HG03469 (cell line): ENCODE measurements around the gene PGBD5.

Experiments
- ATAC-seq: cut with Tn5 transposase; IDR thresholded peaks from one replicate; pipeline ENCODE4 v1.9.1; 2021; ENCODE audit warnings: mild to moderate bottlenecking, moderate library complexity, moderate number of reproducible peaks; ENCODE audit not compliant: unreplicated experiment

Gene PGBD5

GRCh38 chr1:230351514-230351913 is 74.6 kb downstream of the PGBD5 start:
- ATAC-seq: no peak

GRCh38 chr1:230350208-230350921 is 75.8 kb downstream of the PGBD5 start:
- no peak for ATAC-seq

GRCh38 chr1:230349020-230349393 is 77.1 kb downstream of the PGBD5 start:
- ATAC-seq: no peak

GRCh38 chr1:230348386-230349019 is 77.6 kb downstream of the PGBD5 start:
- ATAC-seq: no peak

- ATAC-seq: no peak
These were observed 78.2 kb downstream of the PGBD5 start for GRCh38 chr1:230347896-230348295.

GRCh38 chr1:230345139-230345885 is 80.8 kb downstream of the PGBD5 start:
- no peak for ATAC-seq

GRCh38 chr1:230342699-230343098 is 83.4 kb downstream of the PGBD5 start:
- no peak for ATAC-seq

- no peak for ATAC-seq
These were observed 84.1 kb downstream of the PGBD5 start for GRCh38 chr1:230342019-230342418.

GRCh38 chr1:230341162-230341546 is 85.0 kb downstream of the PGBD5 start:
- no peak for ATAC-seq

GRCh38 chr1:230340526-230341161 is 85.5 kb downstream of the PGBD5 start:
- no peak for ATAC-seq

GRCh38 chr1:230339033-230339432 is 87.1 kb downstream of the PGBD5 start:
- no peak for ATAC-seq

- ATAC-seq: no peak
These were observed 88.9 kb downstream of the PGBD5 start for GRCh38 chr1:230337266-230337665.

GRCh38 chr1:230335861-230336522 is 90.1 kb downstream of the PGBD5 start:
- ATAC-seq: no peak

- ATAC-seq: no peak
These were observed 91.7 kb downstream of the PGBD5 start for GRCh38 chr1:230334447-230334837.

- no peak for ATAC-seq
These were observed 92.3 kb downstream of the PGBD5 start for GRCh38 chr1:230333590-230334446.

- ATAC-seq: no peak
These were observed 93.5 kb downstream of the PGBD5 start for GRCh38 chr1:230332575-230333066.

GRCh38 chr1:230332061-230332460 is 94.1 kb downstream of the PGBD5 start:
- ATAC-seq: no peak

- ATAC-seq: no peak
These were observed 96.0 kb downstream of the PGBD5 start for GRCh38 chr1:230330157-230330556.

GRCh38 chr1:230328342-230329015 is 97.7 kb downstream of the PGBD5 start:
- ATAC-seq: no peak
